Epithelial cell of esophagus (primary cell): ENCODE data around the gene NFATC2.

Source experiments
- DNase-seq: peaks from one replicate; pipeline ENCODE4 v3.0.0; 2010; ENCODE audit warnings: low read depth
- H3K4me3 ChIP-seq: 2 replicates; pipeline ENCODE4 v1.5.1; 2011; ENCODE audit warnings: mild to moderate bottlenecking, low read length, control low read depth
- CTCF ChIP-seq: IDR thresholded peaks from 2 replicates; pipeline ENCODE4 v1.5.1; 2011; ENCODE audit warnings: low read depth, mild to moderate bottlenecking, low read length, control low read depth, inconsistent platforms; ENCODE audit not compliant: insufficient read depth; ENCODE audit errors: missing control alignments

Gene NFATC2

GRCh38 chr20:51340451-51340840 lies 202.1 kb downstream of the NFATC2 start:
- no peak for DNase-seq
- H3K4me3 ChIP-seq: no peak overlapping the region
- TF ChIP-seq CTCF: no peak

- H3K4me3 ChIP-seq: no peak overlapping the region
- no peak for TF ChIP-seq CTCF
Observed at GRCh38 chr20:51339721-51340450, 202.6 kb downstream of the NFATC2 start.

GRCh38 chr20:51338692-51339440 lies 203.7 kb downstream of the NFATC2 start:
- DNase-seq: peak; percentile 70
- H3K4me3 ChIP-seq: no peak overlapping the region
- TF ChIP-seq CTCF: no peak

More at GRCh38 chr20:51339721-51340450, 202.6 kb downstream of the NFATC2 start:
- DNase-seq: no peak

- H3K4me3 ChIP-seq: no peak overlapping the region
- TF ChIP-seq CTCF: no peak
- DNase-seq: peak; percentile 32
Observed at GRCh38 chr20:51337126-51337805, 205.3 kb downstream of the NFATC2 start.
